Cardiac fibroblast (primary cell): ENCODE results near the gene TRIM65.

ENCODE experiments used
- DNase-seq, 2 donors: peaks; one replicate each; pipeline versions ENCODE4 v3.0.0 to v3.0.0-alpha.2; 2010; ENCODE audit warnings: low read depth in 2 of 2
- H3K4me3 ChIP-seq, 2 donors: replicated peaks in 1 of 2; 1 replicate in 1 of 2; 2 replicates in 1 of 2; pipeline ENCODE4 v1.5.1; 2011; ENCODE audit warnings: low read depth in 2 of 2, low read length in 2 of 2, mild to moderate bottlenecking in 2 of 2, moderate library complexity in 1 of 2
- TF ChIP-seq, protein P1 (sequence below): IDR thresholded peaks from one replicate; pipeline ENCODE4 v1.5.1; 2011; ENCODE audit warnings: low read depth, mild to moderate bottlenecking, low read length, inconsistent platforms

Gene TRIM65

DNA sequence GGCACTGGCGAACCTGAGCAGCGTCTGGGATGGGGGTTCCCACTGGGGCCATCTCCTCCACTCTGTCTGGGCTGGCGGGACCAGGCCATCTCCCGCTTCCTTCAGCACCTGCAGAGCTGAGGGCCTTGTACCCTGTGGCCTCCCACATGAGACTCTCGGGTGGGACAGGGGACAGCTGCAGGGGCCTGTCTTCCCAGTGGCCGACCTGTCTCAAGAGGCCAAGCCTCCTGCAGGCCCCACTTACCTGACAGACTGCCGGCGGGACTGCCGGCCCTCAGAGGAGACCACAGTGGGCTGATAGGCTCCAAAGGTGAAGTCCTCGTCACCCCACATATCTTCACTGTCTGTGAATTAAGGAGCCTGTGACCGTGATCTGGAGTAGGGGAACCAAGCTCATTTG lies 28.4 kb upstream of the TRIM65 start:
- no peak for DNase-seq
- TF ChIP-seq, protein P1, sequence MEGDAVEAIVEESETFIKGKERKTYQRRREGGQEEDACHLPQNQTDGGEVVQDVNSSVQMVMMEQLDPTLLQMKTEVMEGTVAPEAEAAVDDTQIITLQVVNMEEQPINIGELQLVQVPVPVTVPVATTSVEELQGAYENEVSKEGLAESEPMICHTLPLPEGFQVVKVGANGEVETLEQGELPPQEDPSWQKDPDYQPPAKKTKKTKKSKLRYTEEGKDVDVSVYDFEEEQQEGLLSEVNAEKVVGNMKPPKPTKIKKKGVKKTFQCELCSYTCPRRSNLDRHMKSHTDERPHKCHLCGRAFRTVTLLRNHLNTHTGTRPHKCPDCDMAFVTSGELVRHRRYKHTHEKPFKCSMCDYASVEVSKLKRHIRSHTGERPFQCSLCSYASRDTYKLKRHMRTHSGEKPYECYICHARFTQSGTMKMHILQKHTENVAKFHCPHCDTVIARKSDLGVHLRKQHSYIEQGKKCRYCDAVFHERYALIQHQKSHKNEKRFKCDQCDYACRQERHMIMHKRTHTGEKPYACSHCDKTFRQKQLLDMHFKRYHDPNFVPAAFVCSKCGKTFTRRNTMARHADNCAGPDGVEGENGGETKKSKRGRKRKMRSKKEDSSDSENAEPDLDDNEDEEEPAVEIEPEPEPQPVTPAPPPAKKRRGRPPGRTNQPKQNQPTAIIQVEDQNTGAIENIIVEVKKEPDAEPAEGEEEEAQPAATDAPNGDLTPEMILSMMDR: no peak
- no peak overlapping the region for H3K4me3 ChIP-seq

DNA sequence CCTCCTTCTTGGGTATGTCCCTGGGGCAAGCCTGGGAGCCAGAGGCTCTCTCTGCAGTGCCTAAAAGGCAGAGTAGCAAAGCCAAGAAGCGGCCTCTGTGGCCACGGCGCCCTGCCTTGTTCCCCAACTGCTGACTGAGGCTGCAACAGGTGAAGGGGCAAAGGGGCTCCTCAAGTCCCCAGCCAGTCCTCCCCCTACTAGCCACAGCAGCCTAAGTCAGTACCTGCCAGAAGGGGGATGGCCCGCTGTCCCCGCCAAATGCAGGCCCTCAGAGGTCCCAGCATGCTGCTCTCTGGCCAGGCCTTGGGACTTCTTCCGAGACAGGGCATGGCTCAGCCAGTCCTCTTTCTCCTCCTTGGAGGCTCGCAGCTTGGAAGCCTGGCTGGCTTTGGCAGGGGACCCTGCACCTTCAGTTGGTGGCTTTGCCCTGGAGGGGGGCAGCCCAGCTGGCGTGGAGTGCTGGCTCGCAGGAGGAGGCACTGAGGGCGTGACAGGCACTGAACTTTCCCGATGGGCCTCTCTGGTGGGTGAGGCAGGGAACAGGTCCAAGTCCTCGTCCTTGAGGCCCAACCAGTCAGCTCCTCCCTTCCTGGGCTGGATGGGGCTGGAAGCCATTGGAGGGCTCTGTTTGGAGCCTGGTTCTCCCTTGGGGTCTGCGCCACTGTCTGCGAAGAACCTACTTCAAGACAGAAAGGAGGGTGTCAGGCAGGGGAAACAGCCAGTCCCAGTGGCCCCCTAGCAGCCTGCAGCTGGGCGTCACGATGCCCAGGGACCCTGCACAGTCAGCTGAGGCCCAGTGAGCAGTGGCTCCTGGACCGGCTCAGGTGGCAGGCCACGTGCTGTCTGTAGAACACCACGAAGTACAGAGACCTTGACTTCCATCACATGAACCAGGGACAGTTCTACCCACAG lies 26.5 kb upstream of the TRIM65 start:
- DNase-seq: no peak
- no peak overlapping the region for H3K4me3 ChIP-seq
- TF ChIP-seq, protein P1: no peak

DNA sequence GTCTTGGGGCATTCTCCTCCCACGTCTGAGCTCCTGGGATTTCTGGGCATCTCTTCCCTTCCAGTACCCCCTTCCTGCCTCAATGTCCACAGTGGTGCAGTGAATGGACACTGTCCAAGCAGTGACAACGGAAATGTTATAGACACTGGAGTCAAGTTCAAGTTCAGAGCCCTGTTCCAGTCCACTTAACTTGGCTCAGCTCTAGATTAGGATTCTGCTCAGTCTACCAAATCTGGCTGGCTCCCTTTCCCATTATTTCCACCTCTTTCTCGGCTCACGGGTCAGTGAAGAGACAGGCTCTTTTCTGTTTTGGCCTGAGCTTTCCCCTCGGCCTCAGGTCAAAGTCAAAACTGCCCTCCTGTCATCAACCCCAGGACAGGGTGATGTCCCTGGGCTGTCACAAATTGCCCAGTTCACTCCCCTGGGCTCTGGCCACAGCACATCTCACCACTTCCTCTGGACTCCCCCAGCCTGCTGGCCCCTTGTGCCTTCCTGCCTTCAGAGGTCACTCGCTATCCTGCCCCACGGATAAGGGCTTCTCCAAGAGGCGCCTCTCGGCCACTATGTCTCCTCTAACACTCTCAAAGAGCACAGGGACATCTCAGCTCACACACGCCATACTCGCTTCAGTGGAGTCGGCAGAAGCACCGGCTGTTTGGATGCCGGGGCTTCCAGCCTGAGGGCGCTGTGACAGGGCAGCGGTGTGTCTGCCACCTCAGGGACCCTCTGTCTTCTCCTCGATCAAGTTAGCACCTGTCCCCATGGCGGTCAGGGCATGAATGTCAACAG lies 25.6 kb upstream of the TRIM65 start:
- TF ChIP-seq, protein P1: no peak
- DNase-seq: no peak
- H3K4me3 ChIP-seq: no peak overlapping the region

DNA sequence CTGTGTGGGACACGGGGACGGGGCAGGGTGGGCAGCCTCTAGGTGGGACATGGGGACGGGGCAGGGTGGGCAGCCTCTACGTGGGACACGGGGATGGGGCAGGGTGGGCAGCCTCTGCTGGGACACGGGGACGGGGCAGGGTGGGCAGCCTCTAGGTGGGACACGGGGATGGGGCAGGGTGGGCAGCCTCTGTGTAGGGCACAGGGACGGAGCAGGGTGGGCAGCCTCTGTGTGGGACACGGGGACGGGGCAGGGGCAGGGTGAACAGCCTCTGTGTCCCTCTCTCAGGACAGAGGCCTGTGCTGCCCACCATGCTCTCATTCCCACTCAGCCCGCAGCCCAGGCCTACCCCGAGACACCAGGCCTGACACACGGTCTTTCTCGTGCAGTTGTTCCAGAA lies 24.8 kb upstream of the TRIM65 start:
- TF ChIP-seq, protein P1: no peak
- H3K4me3 ChIP-seq: no peak overlapping the region
- no peak for DNase-seq

DNA sequence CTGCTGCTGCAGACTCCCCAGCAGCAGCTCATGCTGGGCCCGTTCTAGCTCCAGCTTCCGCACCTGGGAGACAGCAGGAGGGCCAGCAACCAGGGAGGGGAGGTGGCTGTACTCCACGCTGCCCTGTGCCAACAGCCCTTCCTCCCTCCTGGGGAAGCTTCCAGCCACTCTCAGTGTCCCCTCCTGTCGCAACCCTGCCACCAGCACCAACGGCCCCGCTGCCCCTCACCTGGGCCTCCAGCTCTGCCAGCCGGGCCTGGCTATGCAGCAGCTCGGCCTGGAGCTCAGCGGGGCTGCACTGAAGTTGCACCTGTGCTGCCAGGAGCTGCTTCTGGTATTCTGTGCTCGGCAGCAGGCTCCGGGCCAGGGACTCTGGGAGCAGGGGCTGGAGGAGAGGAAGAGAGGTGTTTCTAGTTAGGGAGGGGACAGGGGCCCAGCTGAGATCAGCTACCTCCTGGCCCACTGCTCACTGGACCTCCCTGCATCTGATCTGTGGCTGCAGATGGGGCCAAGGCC lies 23.4 kb upstream of the TRIM65 start:
- H3K4me3 ChIP-seq: no peak overlapping the region
- TF ChIP-seq, protein P1: no peak
- DNase-seq: no peak

DNA sequence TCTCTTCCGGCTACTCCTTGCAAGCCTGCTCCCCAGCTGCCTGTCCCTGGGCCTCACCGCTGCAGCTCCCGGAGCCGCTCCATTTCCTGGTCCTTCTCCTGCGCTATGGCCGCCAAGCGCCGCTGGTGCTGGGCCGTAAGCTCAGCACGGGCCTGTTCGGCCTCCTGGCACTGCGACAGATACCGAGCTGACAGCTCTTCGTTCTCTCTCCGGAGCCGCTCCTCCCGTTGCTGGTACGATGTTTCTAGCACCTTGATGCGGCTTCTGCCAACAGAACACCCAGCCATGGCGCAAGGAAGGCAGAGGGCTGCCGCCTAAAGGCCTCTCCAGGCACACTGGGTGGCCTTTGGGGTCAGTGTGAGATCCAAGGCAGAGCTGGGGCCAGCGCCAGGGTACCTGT lies 22.9 kb upstream of the TRIM65 start:
- no peak for DNase-seq
- TF ChIP-seq, protein P1: no peak
- H3K4me3 ChIP-seq: no peak overlapping the region
